ENCODE measurements around the gene ANKMY1.

ANKMY1 gene

GRCh38 chr2:240573071-240573515 is 15.3 kb upstream of the ANKMY1 start:
- ChIA-PET POLR2A (interaction anchor here (1.8 kb wide), 1 partner anchor 14 kb away, joined by 7 read pairs; the partner anchor contains the start of gene CAPN10), CTCF (no interaction called here)
- no peaks in the 10 kb centered on the region for H3K9me3 ChIP-seq (ENCODE audit: control insufficient read depth, insufficient read depth, low read depth, low read length)
- no peak overlapping the region for H3K27ac ChIP-seq (ENCODE audit: extremely low read depth, low read depth, low read length)
- no peak overlapping the region for H3K4me3 ChIP-seq (ENCODE audit: low read depth, low read length)
- no peaks in the 10 kb centered on the region for H3K4me1 ChIP-seq (ENCODE audit: control insufficient read depth, insufficient read depth, low read length)
- H3K36me3 ChIP-seq (ENCODE audit: control insufficient read depth in 2 of 2, insufficient read depth in 1 of 2, low read length in 2 of 2): peaks cover 0 to 42% of the 10 kb centered on the region in 2 experiments; a peak in 1 of 3 replicates
- TF ChIP-seq ZSCAN18 (tag by site-specific recombination; IDR thresholded peaks at IDR 0.05) (no peak), HIC1 (tag by site-specific recombination; IDR thresholded peaks at IDR 0.05) (no peak), ZBTB48 (tag by site-specific recombination; IDR thresholded peaks at IDR 0.05) (no peak), ZNF664 (tag by site-specific recombination; IDR thresholded peaks at IDR 0.05) (no peak), ZSCAN5A (tag by site-specific recombination; IDR thresholded peaks at IDR 0.05) (no peak), EGR2 (tag by site-specific recombination; IDR thresholded peaks at IDR 0.05; ENCODE audit: low read depth) (no peak), GLI4 (tag by site-specific recombination; IDR thresholded peaks at IDR 0.05) (no peak), ZNF138 (tag by site-specific recombination; IDR thresholded peaks at IDR 0.05; ENCODE audit: borderline replicate concordance) (no peak), ZNF707 (tag by site-specific recombination; IDR thresholded peaks at IDR 0.05) (no peak), ZNF692 (tag by site-specific recombination; IDR thresholded peaks at IDR 0.05) (no peak), ZNF37A (tag by site-specific recombination; IDR thresholded peaks at IDR 0.05) (no peak), ZNF558 (tag by site-specific recombination; IDR thresholded peaks at IDR 0.05) (no peak), ZNF354C (tag by site-specific recombination; IDR thresholded peaks at IDR 0.05; ENCODE audit: borderline replicate concordance, low read depth) (no peak)

GRCh38 chr2:240572141-240573031 is 14.6 kb upstream of the ANKMY1 start:
- no peak overlapping the region for H3K27ac ChIP-seq (ENCODE audit: extremely low read depth, low read depth, low read length)
- no peaks in the 10 kb centered on the region for H3K9me3 ChIP-seq (ENCODE audit: control insufficient read depth, insufficient read depth, low read depth, low read length)
- H3K4me1 ChIP-seq (ENCODE audit: control insufficient read depth, insufficient read depth, low read length): no peaks in the 10 kb centered on the region
- ChIA-PET POLR2A (interaction anchor here (1.8 kb wide), 1 partner anchor 14 kb away, joined by 7 read pairs; the partner anchor contains the start of gene CAPN10), CTCF (interaction anchor here (0.6 kb wide), 1 partner anchor 46 kb away, joined by 3 read pairs; no protein-coding TSS in a partner anchor)
- peaks cover 0 to 35% of the 10 kb centered on the region in 2 experiments; a peak in 1 of 3 replicates for H3K36me3 ChIP-seq (ENCODE audit: control insufficient read depth in 2 of 2, insufficient read depth in 1 of 2, low read length in 2 of 2)
- TF ChIP-seq ZNF184 (tag by site-specific recombination; IDR thresholded peaks at IDR 0.05): no peak
- TF ChIP-seq PBX3 (CRISPR knock-in tag; IDR thresholded peaks at IDR 0.05): no peak
- no peak for TF ChIP-seq ZNF600 (tag by site-specific recombination; IDR thresholded peaks at IDR 0.05)
- no peak for TF ChIP-seq SETDB1 (IDR thresholded peaks at IDR 0.05; ENCODE audit: insufficient read length, low read length)
- H3K4me3 ChIP-seq (ENCODE audit: low read depth, low read length): no peak overlapping the region

All from HEK293 (cell line).